HepG2 (cell line): Measurements from ENCODE around the gene UBE2B. TPM values are rescaled to one million over a fixed set of nuclear protein-coding genes. Genes with fewer than 3 reads are reported as not detected.

Source experiments
- ATF1 ChIP-seq: IDR thresholded peaks from 2 replicates; pipeline ENCODE4 v1.6.1; 2016; ENCODE audit warnings: mild to moderate bottlenecking, control low read depth
- CBFB ChIP-seq: sonication (generic); formaldehyde crosslinking; IDR thresholded peaks from 2 replicates; pipeline ENCODE4 v1.4.0; 2020; ENCODE audit warnings: missing genetic modification reagents
- ELF1 ChIP-seq: sonication (generic); formaldehyde crosslinking; IDR thresholded peaks from 2 replicates; pipeline ENCODE4 v1.4.0; 2020; ENCODE audit warnings: missing genetic modification reagents
- HNRNPLL ChIP-seq: fragments of 200-400 bp; formaldehyde crosslinking; IDR thresholded peaks from 2 replicates; pipeline ENCODE4 v1.6.1; 2017; ENCODE audit warnings: mild to moderate bottlenecking, low read depth, low read length; ENCODE audit not compliant: poor library complexity, severe bottlenecking
- RFX1 ChIP-seq: fragments of 450-650 bp; IDR thresholded peaks from 2 replicates; pipeline ENCODE4 v1.6.1; 2017
- RXRB ChIP-seq: IDR thresholded peaks from 2 replicates; pipeline ENCODE4 v1.6.1; 2016; ENCODE audit warnings: borderline replicate concordance, missing genetic modification reagents, missing compliant biosample characterization
- SMYD3 ChIP-seq: sonication (generic); formaldehyde crosslinking; IDR thresholded peaks from 2 replicates; pipeline ENCODE4 v1.8.1; 2023; ENCODE audit warnings: mild to moderate bottlenecking, missing genetic modification reagents
- TBP ChIP-seq: sonication (generic); formaldehyde crosslinking; IDR thresholded peaks from 2 replicates; pipeline ENCODE4 v1.5.0; 2020; ENCODE audit warnings: missing genetic modification reagents
- ZFP36 ChIP-seq: fragments of 150-350 bp; IDR thresholded peaks from 2 replicates; pipeline ENCODE4 v1.6.1; 2018; ENCODE audit warnings: borderline replicate concordance, low read length, low read depth; ENCODE audit not compliant: partially characterized antibody
- ZNF331 ChIP-seq: sonication (generic); formaldehyde crosslinking; IDR thresholded peaks from 2 replicates; pipeline ENCODE4 v1.4.0; 2020; ENCODE audit warnings: missing genetic modification reagents
- polyA plus RNA-seq, 8 experiments: library from polyadenylated mRNA; depleted of rRNA in 3 of 8; stranded (reverse) in 7 of 8; unstranded in 1 of 8; fragments of >200 nt; fragmentation: Illumina TruSeq in 4 of 8; extraction: Trizol in 4 of 8; gene quantifications; 2 replicates each; pipeline versions ENCODE4 v1.2.1 to v1.2.3, GENCODE V29; 2011 to 2016; ENCODE audit warnings: low read depth in 4 of 8, missing spikeins in 1 of 8, mixed read lengths in 1 of 8; ENCODE audit not compliant: insufficient read depth in 1 of 8
- total RNA-seq, 5 experiments: library from RNA; depleted of rRNA; stranded (reverse); fragments of >200 nt; fragmentation: Illumina TruSeq; extraction: Trizol; gene quantifications; 2 replicates each; pipeline ENCODE4 v1.2.3, GENCODE V29; 2016; ENCODE audit warnings: low read depth in 1 of 5
- TF ChIP-seq, protein P1 (sequence below): sonication (generic); formaldehyde crosslinking; IDR thresholded peaks from 2 replicates; pipeline ENCODE4 v1.4.0; 2020; ENCODE audit warnings: missing genetic modification reagents, low read depth, mild to moderate bottlenecking, borderline replicate concordance
- TF ChIP-seq, protein P2 (sequence below): sonication (generic); formaldehyde crosslinking; IDR thresholded peaks from 2 replicates; pipeline ENCODE4 v1.8.0; 2022; ENCODE audit warnings: missing genetic modification reagents, low read depth, mild to moderate bottlenecking, borderline replicate concordance
- TF ChIP-seq, protein P3 (sequence below): sonication (generic); formaldehyde crosslinking; IDR thresholded peaks from 2 replicates; pipeline ENCODE4 v1.5.1; 2020; ENCODE audit warnings: mild to moderate bottlenecking, missing genetic modification reagents, borderline replicate concordance
- TF ChIP-seq, protein P4 (sequence below): sonication (generic); formaldehyde crosslinking; IDR thresholded peaks from 2 replicates; pipeline ENCODE4 v1.4.0; 2020; ENCODE audit warnings: missing genetic modification reagents

Gene UBE2B
- total and polyA plus RNA-seq, 2 of the 13 experiments (the other 11 are each of a cell fraction or from before 2014, with no cell fraction given), result 25.2 to 56.0 TPM

DNA sequence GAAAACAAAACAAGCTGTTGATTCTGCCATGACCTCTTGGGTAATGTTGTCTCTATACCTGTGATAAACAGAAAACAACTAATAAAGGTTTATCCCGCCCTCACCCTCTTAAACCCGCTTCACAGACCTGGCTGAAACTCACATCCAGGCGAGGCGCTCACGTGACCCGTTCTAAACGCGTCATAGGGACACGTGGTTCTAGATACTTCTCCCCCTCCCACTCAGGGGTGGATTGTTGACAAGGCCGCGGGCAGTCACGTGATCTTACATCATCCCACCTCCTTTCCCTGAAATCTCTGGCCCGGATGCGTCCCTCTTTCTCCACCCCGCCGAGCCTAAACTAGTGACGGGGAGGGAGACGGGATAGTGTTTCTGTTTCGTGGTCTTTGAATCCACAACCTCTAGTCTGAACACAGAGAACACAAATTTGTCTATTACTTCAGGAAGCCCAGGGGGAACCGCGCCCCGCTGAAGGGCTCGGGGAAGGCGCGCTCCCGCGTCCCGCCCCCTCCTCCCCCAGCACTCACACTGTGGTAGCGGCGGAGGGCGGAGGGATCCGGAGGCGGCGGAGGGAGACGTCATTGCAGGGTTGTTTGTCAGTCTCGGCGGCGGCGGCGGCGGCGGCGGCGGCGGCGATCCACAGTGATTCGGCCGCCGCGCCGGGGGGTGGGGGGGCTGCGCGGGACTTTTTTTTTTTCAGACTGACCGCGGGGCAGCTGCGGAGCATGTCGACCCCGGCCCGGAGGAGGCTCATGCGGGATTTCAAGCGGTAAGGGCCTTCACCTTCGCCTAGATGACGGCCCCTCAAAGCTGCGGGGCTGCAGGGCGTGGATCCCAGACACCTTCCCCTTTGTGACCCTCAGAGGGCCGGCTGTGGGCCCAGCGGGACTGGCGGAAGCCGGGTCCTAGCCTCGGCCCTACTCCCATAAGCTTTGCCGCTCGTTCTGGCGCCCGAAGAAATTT, at the start of gene UBE2B (continued):
- TF ChIP-seq, protein P1, sequence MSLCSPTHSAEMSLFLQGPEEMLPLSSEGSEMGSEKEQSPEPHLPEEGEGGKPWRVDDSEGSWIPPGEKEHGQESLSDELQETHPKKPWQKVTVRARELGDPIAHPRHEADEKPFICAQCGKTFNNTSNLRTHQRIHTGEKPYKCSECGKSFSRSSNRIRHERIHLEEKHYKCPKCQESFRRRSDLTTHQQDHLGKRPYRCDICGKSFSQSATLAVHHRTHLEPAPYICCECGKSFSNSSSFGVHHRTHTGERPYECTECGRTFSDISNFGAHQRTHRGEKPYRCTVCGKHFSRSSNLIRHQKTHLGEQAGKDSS, result peak; percentile 41; the same call in 1 of the 2 replicates
- TF ChIP-seq ATF1 (CRISPR knock-in tag) (peak; percentile 90), CBFB (CRISPR knock-in tag) (0 out of 2 replicates have a peak, but pooled peaks have one; percentile 21), SMYD3 (peak; percentile 53; the same call in 1 of the 2 replicates), ZFP36 (no peak), TBP (CRISPR knock-in tag) (no peak), RFX1 (no peak), ELF1 (CRISPR knock-in tag) (peak; percentile 34; the same call in 1 of the 2 replicates), ZNF331 (peak; percentile 41), HNRNPLL (peak; percentile 56), RXRB (CRISPR knock-in tag) (peak; percentile 27)
- TF ChIP-seq, protein P2, sequence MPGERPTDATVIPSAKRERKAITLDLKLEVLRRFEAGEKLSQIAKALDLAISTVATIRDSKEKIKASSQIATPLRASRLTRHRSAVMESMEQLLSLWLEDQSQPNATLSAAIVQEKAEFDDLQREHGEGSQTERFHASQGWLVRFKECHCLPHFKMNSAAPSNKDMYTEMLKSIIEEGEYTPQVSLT (CRISPR knock-in tag), result 0 out of 2 replicates have a peak, but pooled peaks have one; percentile 75
- TF ChIP-seq, protein P3, sequence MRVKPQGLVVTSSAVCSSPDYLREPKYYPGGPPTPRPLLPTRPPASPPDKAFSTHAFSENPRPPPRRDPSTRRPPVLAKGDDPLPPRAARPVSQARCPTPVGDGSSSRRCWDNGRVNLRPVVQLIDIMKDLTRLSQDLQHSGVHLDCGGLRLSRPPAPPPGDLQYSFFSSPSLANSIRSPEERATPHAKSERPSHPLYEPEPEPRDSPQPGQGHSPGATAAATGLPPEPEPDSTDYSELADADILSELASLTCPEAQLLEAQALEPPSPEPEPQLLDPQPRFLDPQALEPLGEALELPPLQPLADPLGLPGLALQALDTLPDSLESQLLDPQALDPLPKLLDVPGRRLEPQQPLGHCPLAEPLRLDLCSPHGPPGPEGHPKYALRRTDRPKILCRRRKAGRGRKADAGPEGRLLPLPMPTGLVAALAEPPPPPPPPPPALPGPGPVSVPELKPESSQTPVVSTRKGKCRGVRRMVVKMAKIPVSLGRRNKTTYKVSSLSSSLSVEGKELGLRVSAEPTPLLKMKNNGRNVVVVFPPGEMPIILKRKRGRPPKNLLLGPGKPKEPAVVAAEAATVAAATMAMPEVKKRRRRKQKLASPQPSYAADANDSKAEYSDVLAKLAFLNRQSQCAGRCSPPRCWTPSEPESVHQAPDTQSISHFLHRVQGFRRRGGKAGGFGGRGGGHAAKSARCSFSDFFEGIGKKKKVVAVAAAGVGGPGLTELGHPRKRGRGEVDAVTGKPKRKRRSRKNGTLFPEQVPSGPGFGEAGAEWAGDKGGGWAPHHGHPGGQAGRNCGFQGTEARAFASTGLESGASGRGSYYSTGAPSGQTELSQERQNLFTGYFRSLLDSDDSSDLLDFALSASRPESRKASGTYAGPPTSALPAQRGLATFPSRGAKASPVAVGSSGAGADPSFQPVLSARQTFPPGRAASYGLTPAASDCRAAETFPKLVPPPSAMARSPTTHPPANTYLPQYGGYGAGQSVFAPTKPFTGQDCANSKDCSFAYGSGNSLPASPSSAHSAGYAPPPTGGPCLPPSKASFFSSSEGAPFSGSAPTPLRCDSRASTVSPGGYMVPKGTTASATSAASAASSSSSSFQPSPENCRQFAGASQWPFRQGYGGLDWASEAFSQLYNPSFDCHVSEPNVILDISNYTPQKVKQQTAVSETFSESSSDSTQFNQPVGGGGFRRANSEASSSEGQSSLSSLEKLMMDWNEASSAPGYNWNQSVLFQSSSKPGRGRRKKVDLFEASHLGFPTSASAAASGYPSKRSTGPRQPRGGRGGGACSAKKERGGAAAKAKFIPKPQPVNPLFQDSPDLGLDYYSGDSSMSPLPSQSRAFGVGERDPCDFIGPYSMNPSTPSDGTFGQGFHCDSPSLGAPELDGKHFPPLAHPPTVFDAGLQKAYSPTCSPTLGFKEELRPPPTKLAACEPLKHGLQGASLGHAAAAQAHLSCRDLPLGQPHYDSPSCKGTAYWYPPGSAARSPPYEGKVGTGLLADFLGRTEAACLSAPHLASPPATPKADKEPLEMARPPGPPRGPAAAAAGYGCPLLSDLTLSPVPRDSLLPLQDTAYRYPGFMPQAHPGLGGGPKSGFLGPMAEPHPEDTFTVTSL (CRISPR knock-in tag), result peak; percentile 57; the same call in 1 of the 2 replicates
- TF ChIP-seq, protein P4, sequence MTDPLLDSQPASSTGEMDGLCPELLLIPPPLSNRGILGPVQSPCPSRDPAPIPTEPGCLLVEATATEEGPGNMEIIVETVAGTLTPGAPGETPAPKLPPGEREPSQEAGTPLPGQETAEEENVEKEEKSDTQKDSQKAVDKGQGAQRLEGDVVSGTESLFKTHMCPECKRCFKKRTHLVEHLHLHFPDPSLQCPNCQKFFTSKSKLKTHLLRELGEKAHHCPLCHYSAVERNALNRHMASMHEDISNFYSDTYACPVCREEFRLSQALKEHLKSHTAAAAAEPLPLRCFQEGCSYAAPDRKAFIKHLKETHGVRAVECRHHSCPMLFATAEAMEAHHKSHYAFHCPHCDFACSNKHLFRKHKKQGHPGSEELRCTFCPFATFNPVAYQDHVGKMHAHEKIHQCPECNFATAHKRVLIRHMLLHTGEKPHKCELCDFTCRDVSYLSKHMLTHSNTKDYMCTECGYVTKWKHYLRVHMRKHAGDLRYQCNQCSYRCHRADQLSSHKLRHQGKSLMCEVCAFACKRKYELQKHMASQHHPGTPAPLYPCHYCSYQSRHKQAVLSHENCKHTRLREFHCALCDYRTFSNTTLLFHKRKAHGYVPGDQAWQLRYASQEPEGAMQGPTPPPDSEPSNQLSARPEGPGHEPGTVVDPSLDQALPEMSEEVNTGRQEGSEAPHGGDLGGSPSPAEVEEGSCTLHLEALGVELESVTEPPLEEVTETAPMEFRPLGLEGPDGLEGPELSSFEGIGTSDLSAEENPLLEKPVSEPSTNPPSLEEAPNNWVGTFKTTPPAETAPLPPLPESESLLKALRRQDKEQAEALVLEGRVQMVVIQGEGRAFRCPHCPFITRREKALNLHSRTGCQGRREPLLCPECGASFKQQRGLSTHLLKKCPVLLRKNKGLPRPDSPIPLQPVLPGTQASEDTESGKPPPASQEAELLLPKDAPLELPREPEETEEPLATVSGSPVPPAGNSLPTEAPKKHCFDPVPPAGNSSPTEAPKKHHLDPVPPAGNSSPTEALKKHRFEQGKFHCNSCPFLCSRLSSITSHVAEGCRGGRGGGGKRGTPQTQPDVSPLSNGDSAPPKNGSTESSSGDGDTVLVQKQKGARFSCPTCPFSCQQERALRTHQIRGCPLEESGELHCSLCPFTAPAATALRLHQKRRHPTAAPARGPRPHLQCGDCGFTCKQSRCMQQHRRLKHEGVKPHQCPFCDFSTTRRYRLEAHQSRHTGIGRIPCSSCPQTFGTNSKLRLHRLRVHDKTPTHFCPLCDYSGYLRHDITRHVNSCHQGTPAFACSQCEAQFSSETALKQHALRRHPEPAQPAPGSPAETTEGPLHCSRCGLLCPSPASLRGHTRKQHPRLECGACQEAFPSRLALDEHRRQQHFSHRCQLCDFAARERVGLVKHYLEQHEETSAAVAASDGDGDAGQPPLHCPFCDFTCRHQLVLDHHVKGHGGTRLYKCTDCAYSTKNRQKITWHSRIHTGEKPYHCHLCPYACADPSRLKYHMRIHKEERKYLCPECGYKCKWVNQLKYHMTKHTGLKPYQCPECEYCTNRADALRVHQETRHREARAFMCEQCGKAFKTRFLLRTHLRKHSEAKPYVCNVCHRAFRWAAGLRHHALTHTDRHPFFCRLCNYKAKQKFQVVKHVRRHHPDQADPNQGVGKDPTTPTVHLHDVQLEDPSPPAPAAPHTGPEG, result no peak; the same call in 1 of the 2 replicates
